NOMO-1 (cell line): ENCODE results near the gene GPR107.

Experiments
- DNase-seq, 2 experiments: peaks; one replicate each; lab custom pipeline; 2025; ENCODE audit not compliant: unreplicated experiment in 2 of 2; lab: John Stamatoyannopoulos, UW

Gene GPR107

GRCh38 chr9:130155647-130156046, 101.9 kb downstream of the GPR107 start:
- no peak for DNase-seq

GRCh38 chr9:130156672-130157071, 103.0 kb downstream of the GPR107 start:
- DNase-seq: no peak

GRCh38 chr9:130157079-130157478, 103.4 kb downstream of the GPR107 start:
- no peak for DNase-seq

- DNase-seq: no peak
Measured at GRCh38 chr9:130158001-130158400, 104.3 kb downstream of the GPR107 start.

- DNase-seq: no peak
Measured at GRCh38 chr9:130159057-130159456, 105.4 kb downstream of the GPR107 start.

GRCh38 chr9:130159915-130160670, 106.4 kb downstream of the GPR107 start:
- DNase-seq: no peak

GRCh38 chr9:130160862-130161470, 107.3 kb downstream of the GPR107 start:
- DNase-seq: no peak

- no peak for DNase-seq
Measured at GRCh38 chr9:130165579-130165978, 111.9 kb downstream of the GPR107 start.

GRCh38 chr9:130166399-130166798, 112.7 kb downstream of the GPR107 start:
- DNase-seq: no peak

GRCh38 chr9:130167927-130168326, 114.2 kb downstream of the GPR107 start:
- no peak for DNase-seq

GRCh38 chr9:130171226-130172148, 117.8 kb downstream of the GPR107 start:
- DNase-seq: no peak

- peak; percentile 20 to 38 for DNase-seq
Measured at GRCh38 chr9:130172161-130172857, 118.6 kb downstream of the GPR107 start, which contains the start of gene NCS1. Gene NCS1, plus strand, starts transcription at chr9:130172404. Its CDS starts 260 bp downstream, at chr9:130172664.

GRCh38 chr9:130172858-130173665, 119.4 kb downstream of the GPR107 start:
- no peak for DNase-seq

GRCh38 chr9:130173666-130173983, 119.9 kb downstream of the GPR107 start:
- no peak for DNase-seq

- no peak for DNase-seq
Measured at GRCh38 chr9:130174025-130174424, 120.3 kb downstream of the GPR107 start.

- DNase-seq: no peak
Measured at GRCh38 chr9:130174920-130175321, 121.2 kb downstream of the GPR107 start.

GRCh38 chr9:130175355-130175754, 121.6 kb downstream of the GPR107 start:
- no peak for DNase-seq

- DNase-seq: no peak
Measured at GRCh38 chr9:130176760-130177159, 123.1 kb downstream of the GPR107 start.

GRCh38 chr9:130177898-130178805, 124.4 kb downstream of the GPR107 start:
- DNase-seq: no peak
